Measurements from ENCODE around the gene SCYL1.
A peak's percentile ranks its signal among the peaks of the same experiment; 100 is the strongest.

The SCYL1 gene

DNA sequence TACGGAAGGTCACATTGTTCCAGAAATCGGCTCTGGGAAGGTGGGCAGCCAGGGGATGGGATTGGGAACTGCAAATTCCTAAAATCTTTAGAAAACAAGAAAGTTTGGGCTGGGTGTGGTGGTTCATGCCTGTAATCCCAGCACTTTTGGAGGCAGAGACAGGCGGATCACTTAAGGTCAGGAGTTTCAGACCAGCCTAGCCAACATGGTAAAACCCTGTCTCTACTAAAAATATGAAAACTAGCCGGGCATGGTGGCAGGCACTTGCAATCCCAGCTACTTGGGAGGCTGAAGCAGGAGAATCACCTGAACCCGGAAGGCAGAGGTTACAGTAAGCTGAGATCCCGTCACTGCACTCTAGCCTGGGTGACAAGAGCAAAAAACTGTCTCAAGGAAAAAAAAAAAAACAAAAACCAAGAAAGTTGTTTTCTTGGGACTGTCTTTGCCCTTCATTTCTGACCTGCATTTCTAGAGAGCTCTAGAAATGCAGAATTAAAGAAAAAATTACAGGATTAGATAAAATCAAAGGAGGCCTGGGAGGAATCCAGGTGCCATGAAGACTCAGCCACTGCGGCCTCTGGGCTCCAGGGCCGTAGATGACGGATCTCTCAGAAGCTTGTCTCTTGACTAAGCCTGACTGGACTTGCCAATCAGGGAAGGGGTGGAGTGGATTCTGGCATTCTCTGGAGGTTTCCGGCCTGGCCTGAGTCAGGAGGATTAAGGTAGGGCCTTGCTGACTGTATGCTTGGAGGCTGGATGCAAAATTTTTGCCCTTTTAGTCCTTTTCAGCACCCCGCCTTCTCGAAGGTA lies 31.3 kb upstream of the SCYL1 start:
- DNase-seq (ENCODE audit: low spot score): peak; percentile 56

DNA sequence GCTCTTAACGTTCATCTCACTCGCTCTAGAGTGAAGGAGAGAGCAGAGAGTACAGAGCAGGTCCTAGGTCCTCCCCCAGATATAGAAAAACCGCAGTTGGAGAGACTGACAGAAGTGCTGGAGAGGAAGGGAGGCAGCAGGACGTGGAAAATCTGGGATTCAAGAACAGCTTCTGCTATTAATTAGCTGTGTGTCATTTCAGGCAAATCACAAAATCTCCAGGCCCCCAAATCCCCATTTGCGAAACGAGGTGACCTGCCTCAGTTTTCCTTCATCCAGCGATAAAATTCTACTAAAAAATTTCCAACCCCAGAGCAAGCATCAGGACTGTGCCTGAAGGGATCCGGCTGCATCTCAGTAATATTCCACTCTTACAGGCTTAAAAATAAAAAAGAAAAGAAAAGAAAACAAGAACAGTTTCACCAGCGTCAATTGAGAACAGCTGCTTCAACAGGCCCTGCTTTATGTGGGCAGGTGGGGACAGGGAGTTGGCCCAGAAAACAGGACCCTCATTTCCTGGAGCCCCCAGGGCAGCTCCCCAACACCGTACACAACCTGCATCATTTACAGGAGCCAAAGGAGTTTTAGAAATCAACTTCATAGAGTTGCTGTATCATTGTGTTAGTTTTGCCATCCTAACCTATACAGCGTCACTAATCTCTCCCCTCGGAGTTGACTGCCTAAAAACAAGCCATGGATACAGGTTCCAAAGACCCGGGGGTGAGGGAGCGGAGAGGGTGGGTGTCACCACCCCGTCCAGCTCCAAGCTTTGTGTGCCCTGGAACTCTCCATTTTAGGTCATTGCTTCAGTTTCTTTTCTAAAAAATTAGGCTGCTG lies 28.4 kb upstream of the SCYL1 start:
- DNase-seq (ENCODE audit: low spot score): no peak

DNA sequence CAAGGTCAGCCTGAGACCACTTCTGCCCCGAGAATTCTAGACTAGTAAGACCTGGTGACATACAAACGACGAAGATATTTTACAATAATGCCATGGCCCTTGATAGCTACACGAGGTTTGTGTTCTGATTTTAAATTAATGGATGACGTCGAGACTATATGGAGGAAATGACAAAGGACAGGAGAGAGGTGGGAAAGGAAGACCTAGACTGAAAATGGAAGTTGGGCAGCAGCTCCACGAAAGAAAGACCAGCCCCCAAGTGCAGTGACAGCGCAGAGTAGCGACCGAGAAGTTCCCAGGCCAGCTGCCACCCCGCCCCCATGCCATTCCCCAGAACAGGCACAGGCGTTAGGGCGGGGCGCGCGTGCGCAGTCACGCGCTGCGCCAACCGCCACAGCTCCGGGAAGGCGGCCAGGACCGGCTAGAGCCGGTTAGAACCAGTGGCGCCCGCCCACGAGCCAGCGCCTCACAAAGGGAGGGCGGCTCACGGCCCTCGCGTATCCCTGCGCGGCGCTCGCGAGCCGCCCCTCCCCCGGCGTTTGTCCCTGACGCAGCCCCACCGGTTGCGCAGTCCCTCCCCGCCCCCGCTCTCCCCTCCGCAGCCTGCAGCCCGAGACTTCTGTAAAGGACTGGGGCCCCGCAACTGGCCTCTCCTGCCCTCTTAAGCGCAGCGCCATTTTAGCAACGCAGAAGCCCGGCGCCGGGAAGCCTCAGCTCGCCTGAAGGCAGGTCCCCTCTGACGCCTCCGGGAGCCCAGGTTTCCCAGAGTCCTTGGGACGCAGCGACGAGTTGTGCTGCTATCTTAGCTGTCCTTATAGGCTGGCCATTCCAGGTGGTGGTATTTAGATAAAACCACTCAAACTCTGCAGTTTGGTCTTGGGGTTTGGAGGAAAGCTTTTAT lies 27.5 kb upstream of the SCYL1 start:
- DNase-seq (ENCODE audit: low spot score): peak; percentile 88

DNA sequence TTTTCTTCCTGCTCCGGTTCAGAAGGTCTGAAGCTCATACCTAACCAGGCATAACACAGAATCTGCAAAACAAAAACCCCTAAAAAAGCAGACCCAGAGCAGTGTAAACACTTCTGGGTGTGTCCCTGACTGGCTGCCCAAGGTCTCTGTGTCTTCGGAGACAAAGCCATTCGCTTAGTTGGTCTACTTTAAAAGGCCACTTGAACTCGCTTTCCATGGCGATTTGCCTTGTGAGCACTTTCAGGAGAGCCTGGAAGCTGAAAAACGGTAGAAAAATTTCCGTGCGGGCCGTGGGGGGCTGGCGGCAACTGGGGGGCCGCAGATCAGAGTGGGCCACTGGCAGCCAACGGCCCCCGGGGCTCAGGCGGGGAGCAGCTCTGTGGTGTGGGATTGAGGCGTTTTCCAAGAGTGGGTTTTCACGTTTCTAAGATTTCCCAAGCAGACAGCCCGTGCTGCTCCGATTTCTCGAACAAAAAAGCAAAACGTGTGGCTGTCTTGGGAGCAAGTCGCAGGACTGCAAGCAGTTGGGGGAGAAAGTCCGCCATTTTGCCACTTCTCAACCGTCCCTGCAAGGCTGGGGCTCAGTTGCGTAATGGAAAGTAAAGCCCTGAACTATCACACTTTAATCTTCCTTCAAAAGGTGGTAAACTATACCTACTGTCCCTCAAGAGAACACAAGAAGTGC lies 26.7 kb upstream of the SCYL1 start:
- DNase-seq (ENCODE audit: low spot score): no peak

DNA sequence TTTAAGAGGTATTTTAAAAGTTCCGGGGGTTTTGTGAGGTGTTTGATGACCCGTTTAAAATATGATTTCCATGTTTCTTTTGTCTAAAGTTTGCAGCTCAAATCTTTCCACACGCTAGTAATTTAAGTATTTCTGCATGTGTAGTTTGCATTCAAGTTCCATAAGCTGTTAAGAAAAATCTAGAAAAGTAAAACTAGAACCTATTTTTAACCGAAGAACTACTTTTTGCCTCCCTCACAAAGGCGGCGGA lies 26.2 kb upstream of the SCYL1 start:
- DNase-seq (ENCODE audit: low spot score): no peak

DNA sequence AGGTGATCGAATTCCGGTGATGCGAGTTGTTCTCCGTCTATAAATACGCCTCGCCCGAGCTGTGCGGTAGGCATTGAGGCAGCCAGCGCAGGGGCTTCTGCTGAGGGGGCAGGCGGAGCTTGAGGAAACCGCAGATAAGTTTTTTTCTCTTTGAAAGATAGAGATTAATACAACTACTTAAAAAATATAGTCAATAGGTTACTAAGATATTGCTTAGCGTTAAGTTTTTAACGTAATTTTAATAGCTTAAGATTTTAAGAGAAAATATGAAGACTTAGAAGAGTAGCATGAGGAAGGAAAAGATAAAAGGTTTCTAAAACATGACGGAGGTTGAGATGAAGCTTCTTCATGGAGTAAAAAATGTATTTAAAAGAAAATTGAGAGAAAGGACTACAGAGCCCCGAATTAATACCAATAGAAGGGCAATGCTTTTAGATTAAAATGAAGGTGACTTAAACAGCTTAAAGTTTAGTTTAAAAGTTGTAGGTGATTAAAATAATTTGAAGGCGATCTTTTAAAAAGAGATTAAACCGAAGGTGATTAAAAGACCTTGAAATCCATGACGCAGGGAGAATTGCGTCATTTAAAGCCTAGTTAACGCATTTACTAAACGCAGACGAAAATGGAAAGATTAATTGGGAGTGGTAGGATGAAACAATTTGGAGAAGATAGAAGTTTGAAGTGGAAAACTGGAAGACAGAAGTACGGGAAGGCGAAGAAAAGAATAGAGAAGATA lies 25.7 kb upstream of the SCYL1 start, which contains the start of gene MALAT1:
Gene MALAT1 (plus strand): TSS at position 69 of the 736 bp plus-strand sequence.
- DNase-seq (ENCODE audit: low spot score): peak; percentile 56

DNA sequence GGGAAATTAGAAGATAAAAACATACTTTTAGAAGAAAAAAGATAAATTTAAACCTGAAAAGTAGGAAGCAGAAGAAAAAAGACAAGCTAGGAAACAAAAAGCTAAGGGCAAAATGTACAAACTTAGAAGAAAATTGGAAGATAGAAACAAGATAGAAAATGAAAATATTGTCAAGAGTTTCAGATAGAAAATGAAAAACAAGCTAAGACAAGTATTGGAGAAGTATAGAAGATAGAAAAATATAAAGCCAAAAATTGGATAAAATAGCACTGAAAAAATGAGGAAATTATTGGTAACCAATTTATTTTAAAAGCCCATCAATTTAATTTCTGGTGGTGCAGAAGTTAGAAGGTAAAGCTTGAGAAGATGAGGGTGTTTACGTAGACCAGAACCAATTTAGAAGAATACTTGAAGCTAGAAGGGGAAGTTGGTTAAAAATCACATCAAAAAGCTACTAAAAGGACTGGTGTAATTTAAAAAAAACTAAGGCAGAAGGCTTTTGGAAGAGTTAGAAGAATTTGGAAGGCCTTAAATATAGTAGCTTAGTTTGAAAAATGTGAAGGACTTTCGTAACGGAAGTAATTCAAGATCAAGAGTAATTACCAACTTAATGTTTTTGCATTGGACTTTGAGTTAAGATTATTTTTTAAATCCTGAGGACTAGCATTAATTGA lies 25.0 kb upstream of the SCYL1 start:
- no peak for DNase-seq (ENCODE audit: low spot score)

DNA sequence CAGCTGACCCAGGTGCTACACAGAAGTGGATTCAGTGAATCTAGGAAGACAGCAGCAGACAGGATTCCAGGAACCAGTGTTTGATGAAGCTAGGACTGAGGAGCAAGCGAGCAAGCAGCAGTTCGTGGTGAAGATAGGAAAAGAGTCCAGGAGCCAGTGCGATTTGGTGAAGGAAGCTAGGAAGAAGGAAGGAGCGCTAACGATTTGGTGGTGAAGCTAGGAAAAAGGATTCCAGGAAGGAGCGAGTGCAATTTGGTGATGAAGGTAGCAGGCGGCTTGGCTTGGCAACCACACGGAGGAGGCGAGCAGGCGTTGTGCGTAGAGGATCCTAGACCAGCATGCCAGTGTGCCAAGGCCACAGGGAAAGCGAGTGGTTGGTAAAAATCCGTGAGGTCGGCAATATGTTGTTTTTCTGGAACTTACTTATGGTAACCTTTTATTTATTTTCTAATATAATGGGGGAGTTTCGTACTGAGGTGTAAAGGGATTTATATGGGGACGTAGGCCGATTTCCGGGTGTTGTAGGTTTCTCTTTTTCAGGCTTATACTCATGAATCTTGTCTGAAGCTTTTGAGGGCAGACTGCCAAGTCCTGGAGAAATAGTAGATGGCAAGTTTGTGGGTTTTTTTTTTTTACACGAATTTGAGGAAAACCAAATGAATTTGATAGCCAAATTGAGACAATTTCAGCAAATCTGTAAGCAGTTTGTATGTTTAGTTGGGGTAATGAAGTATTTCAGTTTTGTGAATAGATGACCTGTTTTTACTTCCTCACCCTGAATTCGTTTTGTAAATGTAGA lies 24.3 kb upstream of the SCYL1 start:
- DNase-seq (ENCODE audit: low spot score): no peak

DNA sequence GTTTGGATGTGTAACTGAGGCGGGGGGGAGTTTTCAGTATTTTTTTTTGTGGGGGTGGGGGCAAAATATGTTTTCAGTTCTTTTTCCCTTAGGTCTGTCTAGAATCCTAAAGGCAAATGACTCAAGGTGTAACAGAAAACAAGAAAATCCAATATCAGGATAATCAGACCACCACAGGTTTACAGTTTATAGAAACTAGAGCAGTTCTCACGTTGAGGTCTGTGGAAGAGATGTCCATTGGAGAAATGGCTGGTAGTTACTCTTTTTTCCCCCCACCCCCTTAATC lies 23.8 kb upstream of the SCYL1 start:
- DNase-seq (ENCODE audit: low spot score): no peak

DNA sequence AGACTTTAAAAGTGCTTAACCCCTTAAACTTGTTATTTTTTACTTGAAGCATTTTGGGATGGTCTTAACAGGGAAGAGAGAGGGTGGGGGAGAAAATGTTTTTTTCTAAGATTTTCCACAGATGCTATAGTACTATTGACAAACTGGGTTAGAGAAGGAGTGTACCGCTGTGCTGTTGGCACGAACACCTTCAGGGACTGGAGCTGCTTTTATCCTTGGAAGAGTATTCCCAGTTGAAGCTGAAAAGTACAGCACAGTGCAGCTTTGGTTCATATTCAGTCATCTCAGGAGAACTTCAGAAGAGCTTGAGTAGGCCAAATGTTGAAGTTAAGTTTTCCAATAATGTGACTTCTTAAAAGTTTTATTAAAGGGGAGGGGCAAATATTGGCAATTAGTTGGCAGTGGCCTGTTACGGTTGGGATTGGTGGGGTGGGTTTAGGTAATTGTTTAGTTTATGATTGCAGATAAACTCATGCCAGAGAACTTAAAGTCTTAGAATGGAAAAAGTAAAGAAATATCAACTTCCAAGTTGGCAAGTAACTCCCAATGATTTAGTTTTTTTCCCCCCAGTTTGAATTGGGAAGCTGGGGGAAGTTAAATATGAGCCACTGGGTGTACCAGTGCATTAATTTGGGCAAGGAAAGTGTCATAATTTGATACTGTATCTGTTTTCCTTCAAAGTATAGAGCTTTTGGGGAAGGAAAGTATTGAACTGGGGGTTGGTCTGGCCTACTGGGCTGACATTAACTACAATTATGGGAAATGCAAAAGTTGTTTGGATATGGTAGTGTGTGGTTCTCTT lies 23.2 kb upstream of the SCYL1 start:
- no peak for DNase-seq (ENCODE audit: low spot score)

DNA sequence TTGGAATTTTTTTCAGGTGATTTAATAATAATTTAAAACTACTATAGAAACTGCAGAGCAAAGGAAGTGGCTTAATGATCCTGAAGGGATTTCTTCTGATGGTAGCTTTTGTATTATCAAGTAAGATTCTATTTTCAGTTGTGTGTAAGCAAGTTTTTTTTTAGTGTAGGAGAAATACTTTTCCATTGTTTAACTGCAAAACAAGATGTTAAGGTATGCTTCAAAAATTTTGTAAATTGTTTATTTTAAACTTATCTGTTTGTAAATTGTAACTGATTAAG lies 22.7 kb upstream of the SCYL1 start:
- DNase-seq (ENCODE audit: low spot score): no peak

DNA sequence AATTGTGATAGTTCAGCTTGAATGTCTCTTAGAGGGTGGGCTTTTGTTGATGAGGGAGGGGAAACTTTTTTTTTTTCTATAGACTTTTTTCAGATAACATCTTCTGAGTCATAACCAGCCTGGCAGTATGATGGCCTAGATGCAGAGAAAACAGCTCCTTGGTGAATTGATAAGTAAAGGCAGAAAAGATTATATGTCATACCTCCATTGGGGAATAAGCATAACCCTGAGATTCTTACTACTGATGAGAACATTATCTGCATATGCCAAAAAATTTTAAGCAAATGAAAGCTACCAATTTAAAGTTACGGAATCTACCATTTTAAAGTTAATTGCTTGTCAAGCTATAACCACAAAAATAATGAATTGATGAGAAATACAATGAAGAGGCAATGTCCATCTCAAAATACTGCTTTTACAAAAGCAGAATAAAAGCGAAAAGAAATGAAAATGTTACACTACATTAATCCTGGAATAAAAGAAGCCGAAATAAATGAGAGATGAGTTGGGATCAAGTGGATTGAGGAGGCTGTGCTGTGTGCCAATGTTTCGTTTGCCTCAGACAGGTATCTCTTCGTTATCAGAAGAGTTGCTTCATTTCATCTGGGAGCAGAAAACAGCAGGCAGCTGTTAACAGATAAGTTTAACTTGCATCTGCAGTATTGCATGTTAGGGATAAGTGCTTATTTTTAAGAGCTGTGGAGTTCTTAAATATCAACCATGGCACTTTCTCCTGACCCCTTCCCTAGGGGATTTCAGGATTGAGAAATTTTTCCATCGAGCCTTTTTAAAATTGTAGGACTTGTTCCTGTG lies 22.1 kb upstream of the SCYL1 start:
- DNase-seq (ENCODE audit: low spot score): no peak

DNA sequence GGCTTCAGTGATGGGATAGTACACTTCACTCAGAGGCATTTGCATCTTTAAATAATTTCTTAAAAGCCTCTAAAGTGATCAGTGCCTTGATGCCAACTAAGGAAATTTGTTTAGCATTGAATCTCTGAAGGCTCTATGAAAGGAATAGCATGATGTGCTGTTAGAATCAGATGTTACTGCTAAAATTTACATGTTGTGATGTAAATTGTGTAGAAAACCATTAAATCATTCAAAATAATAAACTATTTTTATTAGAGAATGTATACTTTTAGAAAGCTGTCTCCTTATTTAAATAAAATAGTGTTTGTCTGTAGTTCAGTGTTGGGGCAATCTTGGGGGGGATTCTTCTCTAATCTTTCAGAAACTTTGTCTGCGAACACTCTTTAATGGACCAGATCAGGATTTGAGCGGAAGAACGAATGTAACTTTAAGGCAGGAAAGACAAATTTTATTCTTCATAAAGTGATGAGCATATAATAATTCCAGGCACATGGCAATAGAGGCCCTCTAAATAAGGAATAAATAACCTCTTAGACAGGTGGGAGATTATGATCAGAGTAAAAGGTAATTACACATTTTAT lies 21.4 kb upstream of the SCYL1 start:
- DNase-seq (ENCODE audit: low spot score): no peak

DNA sequence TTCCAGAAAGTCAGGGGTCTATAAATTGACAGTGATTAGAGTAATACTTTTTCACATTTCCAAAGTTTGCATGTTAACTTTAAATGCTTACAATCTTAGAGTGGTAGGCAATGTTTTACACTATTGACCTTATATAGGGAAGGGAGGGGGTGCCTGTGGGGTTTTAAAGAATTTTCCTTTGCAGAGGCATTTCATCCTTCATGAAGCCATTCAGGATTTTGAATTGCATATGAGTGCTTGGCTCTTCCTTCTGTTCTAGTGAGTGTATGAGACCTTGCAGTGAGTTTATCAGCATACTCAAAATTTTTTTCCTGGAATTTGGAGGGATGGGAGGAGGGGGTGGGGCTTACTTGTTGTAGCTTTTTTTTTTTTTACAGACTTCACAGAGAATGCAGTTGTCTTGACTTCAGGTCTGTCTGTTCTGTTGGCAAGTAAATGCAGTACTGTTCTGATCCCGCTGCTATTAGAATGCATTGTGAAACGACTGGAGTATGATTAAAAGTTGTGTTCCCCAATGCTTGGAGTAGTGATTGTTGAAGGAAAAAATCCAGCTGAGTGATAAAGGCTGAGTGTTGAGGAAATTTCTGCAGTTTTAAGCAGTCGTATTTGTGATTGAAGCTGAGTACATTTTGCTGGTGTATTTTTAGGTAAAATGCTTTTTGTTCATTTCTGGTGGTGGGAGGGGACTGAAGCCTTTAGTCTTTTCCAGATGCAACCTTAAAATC lies 20.8 kb upstream of the SCYL1 start:
- DNase-seq (ENCODE audit: low spot score): no peak

DNA sequence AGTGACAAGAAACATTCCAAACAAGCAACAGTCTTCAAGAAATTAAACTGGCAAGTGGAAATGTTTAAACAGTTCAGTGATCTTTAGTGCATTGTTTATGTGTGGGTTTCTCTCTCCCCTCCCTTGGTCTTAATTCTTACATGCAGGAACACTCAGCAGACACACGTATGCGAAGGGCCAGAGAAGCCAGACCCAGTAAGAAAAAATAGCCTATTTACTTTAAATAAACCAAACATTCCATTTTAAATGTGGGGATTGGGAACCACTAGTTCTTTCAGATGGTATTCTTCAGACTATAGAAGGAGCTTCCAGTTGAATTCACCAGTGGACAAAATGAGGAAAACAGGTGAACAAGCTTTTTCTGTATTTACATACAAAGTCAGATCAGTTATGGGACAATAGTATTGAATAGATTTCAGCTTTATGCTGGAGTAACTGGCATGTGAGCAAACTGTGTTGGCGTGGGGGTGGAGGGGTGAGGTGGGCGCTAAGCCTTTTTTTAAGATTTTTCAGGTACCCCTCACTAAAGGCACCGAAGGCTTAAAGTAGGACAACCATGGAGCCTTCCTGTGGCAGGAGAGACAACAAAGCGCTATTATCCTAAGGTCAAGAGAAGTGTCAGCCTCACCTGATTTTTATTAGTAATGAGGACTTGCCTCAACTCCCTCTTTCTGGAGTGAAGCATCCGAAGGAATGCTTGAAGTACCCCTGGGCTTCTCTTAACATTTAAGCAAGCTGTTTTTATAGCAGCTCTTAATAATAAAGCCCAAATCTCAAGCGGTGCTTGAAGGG lies 20.0 kb upstream of the SCYL1 start:
- no peak for DNase-seq (ENCODE audit: low spot score)

DNA sequence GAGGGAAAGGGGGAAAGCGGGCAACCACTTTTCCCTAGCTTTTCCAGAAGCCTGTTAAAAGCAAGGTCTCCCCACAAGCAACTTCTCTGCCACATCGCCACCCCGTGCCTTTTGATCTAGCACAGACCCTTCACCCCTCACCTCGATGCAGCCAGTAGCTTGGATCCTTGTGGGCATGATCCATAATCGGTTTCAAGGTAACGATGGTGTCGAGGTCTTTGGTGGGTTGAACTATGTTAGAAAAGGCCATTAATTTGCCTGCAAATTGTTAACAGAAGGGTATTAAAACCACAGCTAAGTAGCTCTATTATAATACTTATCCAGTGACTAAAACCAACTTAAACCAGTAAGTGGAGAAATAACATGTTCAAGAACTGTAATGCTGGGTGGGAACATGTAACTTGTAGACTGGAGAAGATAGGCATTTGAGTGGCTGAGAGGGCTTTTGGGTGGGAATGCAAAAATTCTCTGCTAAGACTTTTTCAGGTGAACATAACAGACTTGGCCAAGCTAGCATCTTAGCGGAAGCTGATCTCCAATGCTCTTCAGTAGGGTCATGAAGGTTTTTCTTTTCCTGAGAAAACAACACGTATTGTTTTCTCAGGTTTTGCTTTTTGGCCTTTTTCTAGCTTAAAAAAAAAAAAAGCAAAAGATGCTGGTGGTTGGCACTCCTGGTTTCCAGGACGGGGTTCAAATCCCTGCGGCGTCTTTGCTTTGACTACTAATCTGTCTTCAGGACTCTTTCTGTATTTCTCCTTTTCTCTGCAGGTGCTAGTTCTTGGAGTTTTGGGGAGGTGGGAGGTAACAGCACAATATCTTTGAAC lies 19.2 kb upstream of the SCYL1 start:
- no peak for DNase-seq (ENCODE audit: low spot score)
